Bronchial epithelial cell (primary cell): Measurements from ENCODE around the gene ZFAND3. TPM values are rescaled to one million over a fixed set of nuclear protein-coding genes. Genes with fewer than 3 reads are reported as not detected.

Experiments used
- DNase-seq: peaks from one replicate; pipeline ENCODE4 v3.0.0-alpha.2; 2010; ENCODE audit warnings: low read depth
- FAIRE-seq: peaks from 2 replicates; lab custom pipeline; 2011; peaks lifted over from hg19 to GRCh38; lab: Jason Lieb, UNC
- H3K27me3 ChIP-seq: 2 replicates; pipeline ENCODE4 v1.5.1; 2011; ENCODE audit warnings: low read length; ENCODE audit not compliant: control insufficient read depth, insufficient read depth
- H3K36me3 ChIP-seq: 2 replicates; pipeline ENCODE4 v1.5.1; 2011; ENCODE audit warnings: low read length; ENCODE audit not compliant: control insufficient read depth, insufficient read depth
- H3K4me3 ChIP-seq: 2 replicates; pipeline ENCODE4 v1.5.1; 2011; ENCODE audit warnings: mild to moderate bottlenecking, low read depth, low read length, control low read depth
- CTCF ChIP-seq: IDR thresholded peaks from 2 replicates; pipeline ENCODE4 v1.5.1; 2011; ENCODE audit warnings: mild to moderate bottlenecking, moderate library complexity, low read length, control low read depth, inconsistent platforms; ENCODE audit not compliant: insufficient read depth, severe bottlenecking
- total RNA-seq: library from RNA; depleted of rRNA; stranded (reverse); fragments of >200 nt; gene quantifications from 2 replicates; pipeline ENCODE4 v1.2.1, GENCODE V29; 2014

ZFAND3 gene
- total RNA-seq, 1 donor from 2014 or later: 25.5 TPM

GRCh38 chr6:37936906-37937305 lies 117.4 kb downstream of the ZFAND3 start:
- FAIRE-seq: no peak
- Histone ChIP-seq H3K27me3 (no peaks in the 10 kb centered on the region), H3K36me3 (no peaks in the 10 kb centered on the region), H3K4me3 (no peak overlapping the region)
- TF ChIP-seq CTCF: no peak
- DNase-seq: no peak

- no peak for TF ChIP-seq CTCF
- no peak for FAIRE-seq
- no peaks in the 10 kb centered on the region for H3K36me3 ChIP-seq
- DNase-seq: no peak
- no peaks in the 10 kb centered on the region for H3K27me3 ChIP-seq
- H3K4me3 ChIP-seq: no peak overlapping the region
These were observed 119.4 kb downstream of the ZFAND3 start for GRCh38 chr6:37938909-37939308.

GRCh38 chr6:37940074-37940847 lies 120.7 kb downstream of the ZFAND3 start:
- no peaks in the 10 kb centered on the region for H3K27me3 ChIP-seq
- no peak overlapping the region for H3K4me3 ChIP-seq
- TF ChIP-seq CTCF: no peak
- DNase-seq (no peak), FAIRE-seq (no peak)
- no peaks in the 10 kb centered on the region for H3K36me3 ChIP-seq

- TF ChIP-seq CTCF: no peak
- Histone ChIP-seq H3K27me3 (no peaks in the 10 kb centered on the region), H3K4me3 (no peak overlapping the region), H3K36me3 (no peaks in the 10 kb centered on the region)
- FAIRE-seq (no peak), DNase-seq (no peak)
These were observed 122.3 kb downstream of the ZFAND3 start for GRCh38 chr6:37941871-37942270.

GRCh38 chr6:37942606-37943376 lies 123.3 kb downstream of the ZFAND3 start:
- no peaks in the 10 kb centered on the region for H3K27me3 ChIP-seq

More at GRCh38 chr6:37942606-37943376, 123.3 kb downstream of the ZFAND3 start:
- Histone ChIP-seq H3K4me3 (no peak overlapping the region), H3K36me3 (no peaks in the 10 kb centered on the region)
- DNase-seq: peak; percentile 57
- no peak for FAIRE-seq
- no peak for TF ChIP-seq CTCF
